OCI-LY7 (cell line): Measurements from ENCODE around the gene ACER3.

Experiments used
- CTCF ChIP-seq: fragments of 200-600 bp; sonication (generic); conservative IDR thresholded peaks from 2 replicates; pipeline ENCODE4 v1.5.1; 2014; ENCODE audit warnings: mild to moderate bottlenecking, antibody characterized with exemption, low read length, moderate library complexity, mixed read lengths
- EZH2phosphoT487 ChIP-seq: fragments of 200-600 bp; sonication (generic); IDR thresholded peaks from 2 replicates; pipeline ENCODE4 v1.6.1; 2018; ENCODE audit warnings: low read depth, borderline replicate concordance, mild to moderate bottlenecking, mixed run types, antibody characterized with exemption, low read length, moderate library complexity, mixed read lengths

- no peak for TF ChIP-seq CTCF
- TF ChIP-seq EZH2phosphoT487, result no peak
These were observed 85.5 kb downstream of the ACER3 start for GRCh38 chr11:76946223-76946622.
